Kidney (tissue), 14 donors: ENCODE measurements around the gene CANX. TPM values are rescaled to one million over a fixed set of nuclear protein-coding genes. Genes with fewer than 3 reads are reported as not detected.
"Not testable (repeated sequence)": the region's sequence is repeated elsewhere in the genome, so short reads cannot be mapped to it uniquely, and the experiment has no call there.

ENCODE experiments used
- DNase-seq, 5 donors: peaks; one replicate each; pipeline ENCODE4 v3.0.0-alpha.2; 2013 to 2020
- FAIRE-seq: peaks from 2 replicates; lab custom pipeline; 2012; peaks lifted over from hg19 to GRCh38; lab: Jason Lieb, UNC
- H3K27ac ChIP-seq, 2 donors: one replicate each; pipeline ENCODE4 v1.7.0; 2013; ENCODE audit warnings: low read depth in 2 of 2, low read length in 2 of 2, inconsistent platforms in 1 of 2
- H3K27me3 ChIP-seq: one replicate; pipeline ENCODE4 v1.7.1; 2013; ENCODE audit warnings: low read length, inconsistent platforms; ENCODE audit not compliant: control insufficient read depth, insufficient read depth
- H3K36me3 ChIP-seq, 3 donors: one replicate each; pipeline versions ENCODE4 v1.7.0 to v1.7.1; 2013; ENCODE audit warnings: low read length in 3 of 3, control low read depth in 1 of 3, inconsistent platforms in 1 of 3; ENCODE audit not compliant: insufficient read depth in 3 of 3, control insufficient read depth in 2 of 3
- H3K4me1 ChIP-seq, 3 donors: one replicate each; pipeline versions ENCODE4 v1.7.0 to v1.7.1; 2013; ENCODE audit warnings: low read length in 3 of 3, inconsistent platforms in 1 of 3, low read depth in 1 of 3; ENCODE audit not compliant: control insufficient read depth in 2 of 3, insufficient read depth in 2 of 3
- H3K4me3 ChIP-seq, 3 donors: one replicate each; pipeline versions ENCODE4 v1.7.0 to v1.8.1; 2013; ENCODE audit warnings: low read length in 3 of 3, control low read depth in 1 of 3, inconsistent platforms in 1 of 3
- H3K9ac ChIP-seq, 3 donors: one replicate each; pipeline versions ENCODE4 v1.7.0 to v1.7.1; 2013; ENCODE audit warnings: low read length in 3 of 3, control low read depth in 1 of 3, inconsistent platforms in 1 of 3
- H3K9me3 ChIP-seq, 3 donors: one replicate each; pipeline versions ENCODE4 v1.7.0 to v1.7.1; 2013; ENCODE audit warnings: low read length in 3 of 3, control low read depth in 1 of 3, inconsistent platforms in 1 of 3; ENCODE audit not compliant: control insufficient read depth in 2 of 3, insufficient read depth in 1 of 3
- intact Hi-C: fragments of 100-400 bp; cut with DNase I; formaldehyde crosslinking; loops from one replicate; pipeline ENCODE4 v1.11.1; 2022
- polyA plus RNA-seq: library from polyadenylated mRNA; stranded (reverse); fragments of 350-450 nt; fragmentation: Illumina TruSeq; extraction: RNeasy Lipid Tissue Mini Kit (QIAGEN cat#74804); gene quantifications from one replicate; pipeline ENCODE4 v1.2.3, GENCODE V29; 2014; ENCODE audit warnings: low read depth, low replicate concordance; ENCODE audit not compliant: insufficient read depth
- total RNA-seq: library from RNA; stranded (reverse); fragmentation: NEBNext Ultra II Directional; extraction: Animal tissue kit (Norgen Biotek cat#: 25700); gene quantifications from one replicate; pipeline ENCODE4 v1.2.1, GENCODE V29; 2021
- TF ChIP-seq, protein P1 (sequence below): IDR thresholded peaks from 3 replicates; pipeline ENCODE4 v1.5.1; 2012; ENCODE audit warnings: mild to moderate bottlenecking, moderate library complexity, borderline replicate concordance; ENCODE audit not compliant: insufficient read depth; ENCODE audit errors: extremely low read depth
- donor health status: control.
- donor health status: control.
- donor health status: control.
- donor health status: control.
- donor health status: control.
- donor health status: DM: yes; HTN: yes; CAD: no.
- donor health status: Normal renal cell carcinoma (clear cell type).

The CANX gene
- total and polyA plus RNA-seq, 2 donors from 2014 or later = 208 to 824 TPM

DNA sequence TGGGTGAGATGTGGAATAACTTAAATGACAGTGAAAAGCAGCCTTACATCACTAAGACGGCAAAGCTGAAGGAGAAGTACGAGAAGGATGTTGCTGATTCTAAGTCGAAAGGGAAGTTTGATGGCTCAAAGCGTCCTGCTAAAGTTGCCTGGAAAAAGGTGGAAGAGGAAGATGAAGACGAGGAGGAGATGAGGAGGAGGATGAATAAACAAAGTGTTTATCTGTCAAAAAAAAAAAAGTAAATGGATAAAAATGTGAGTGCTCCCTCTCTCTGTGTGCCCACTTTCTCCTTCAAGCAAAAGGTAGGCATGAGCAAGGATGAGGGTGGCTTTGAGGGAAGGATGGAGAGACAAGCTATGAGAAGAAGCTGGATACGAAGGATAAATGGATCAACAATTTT, 4.2 kb upstream of the CANX start:
- no peaks in the 10 kb centered on the region for H3K27me3 ChIP-seq
- H3K9ac ChIP-seq = no peak overlapping the region
- peaks cover 0 to 5% (median 2%) of the 10 kb centered on the region in 3 donors for H3K4me1 ChIP-seq
- no peak overlapping the region for H3K27ac ChIP-seq
- no peak overlapping the region for H3K4me3 ChIP-seq
- H3K9me3 ChIP-seq = no peaks in the 10 kb centered on the region
- FAIRE-seq (no peak), DNase-seq (no peak)
- intact Hi-C loops = no loop called here
- no peaks in the 10 kb centered on the region for H3K36me3 ChIP-seq
- TF ChIP-seq, protein P1, sequence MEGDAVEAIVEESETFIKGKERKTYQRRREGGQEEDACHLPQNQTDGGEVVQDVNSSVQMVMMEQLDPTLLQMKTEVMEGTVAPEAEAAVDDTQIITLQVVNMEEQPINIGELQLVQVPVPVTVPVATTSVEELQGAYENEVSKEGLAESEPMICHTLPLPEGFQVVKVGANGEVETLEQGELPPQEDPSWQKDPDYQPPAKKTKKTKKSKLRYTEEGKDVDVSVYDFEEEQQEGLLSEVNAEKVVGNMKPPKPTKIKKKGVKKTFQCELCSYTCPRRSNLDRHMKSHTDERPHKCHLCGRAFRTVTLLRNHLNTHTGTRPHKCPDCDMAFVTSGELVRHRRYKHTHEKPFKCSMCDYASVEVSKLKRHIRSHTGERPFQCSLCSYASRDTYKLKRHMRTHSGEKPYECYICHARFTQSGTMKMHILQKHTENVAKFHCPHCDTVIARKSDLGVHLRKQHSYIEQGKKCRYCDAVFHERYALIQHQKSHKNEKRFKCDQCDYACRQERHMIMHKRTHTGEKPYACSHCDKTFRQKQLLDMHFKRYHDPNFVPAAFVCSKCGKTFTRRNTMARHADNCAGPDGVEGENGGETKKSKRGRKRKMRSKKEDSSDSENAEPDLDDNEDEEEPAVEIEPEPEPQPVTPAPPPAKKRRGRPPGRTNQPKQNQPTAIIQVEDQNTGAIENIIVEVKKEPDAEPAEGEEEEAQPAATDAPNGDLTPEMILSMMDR = no peak

DNA sequence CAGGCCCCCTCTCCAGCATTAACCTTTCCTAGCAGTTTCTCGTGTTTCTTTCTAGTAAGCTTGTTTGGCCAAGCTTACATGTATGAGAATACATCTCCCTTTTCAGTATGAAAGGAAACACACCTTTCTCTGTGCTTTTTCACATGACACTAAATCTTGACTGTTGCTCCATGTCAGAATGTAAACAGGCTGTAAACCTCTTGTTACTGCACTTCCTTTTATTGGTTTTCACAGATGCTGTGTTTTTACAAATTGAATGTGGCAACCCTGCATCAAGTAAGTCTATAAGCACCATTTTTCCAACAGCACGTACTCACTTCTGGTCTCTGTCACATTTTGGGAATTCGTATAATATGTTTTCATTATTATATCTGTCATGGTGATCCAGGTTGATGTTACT, 2.2 kb upstream of the CANX start:
- Histone ChIP-seq H3K9me3 (no peaks in the 10 kb centered on the region), H3K27me3 (no peaks in the 10 kb centered on the region), H3K4me3 (peak overlapping the region in 1 of 3 donors; percentile 11), H3K4me1 (peaks cover 0 to 10% (median 2%) of the 10 kb centered on the region in 3 donors), H3K36me3 (no peaks in the 10 kb centered on the region), H3K9ac (no peak overlapping the region), H3K27ac (no peak overlapping the region)
- intact Hi-C loops = no loop called here
- FAIRE-seq = no peak
- DNase-seq = peak in 2 of 5 donors; percentile 52 to 69
- TF ChIP-seq, protein P1 = no peak

DNA sequence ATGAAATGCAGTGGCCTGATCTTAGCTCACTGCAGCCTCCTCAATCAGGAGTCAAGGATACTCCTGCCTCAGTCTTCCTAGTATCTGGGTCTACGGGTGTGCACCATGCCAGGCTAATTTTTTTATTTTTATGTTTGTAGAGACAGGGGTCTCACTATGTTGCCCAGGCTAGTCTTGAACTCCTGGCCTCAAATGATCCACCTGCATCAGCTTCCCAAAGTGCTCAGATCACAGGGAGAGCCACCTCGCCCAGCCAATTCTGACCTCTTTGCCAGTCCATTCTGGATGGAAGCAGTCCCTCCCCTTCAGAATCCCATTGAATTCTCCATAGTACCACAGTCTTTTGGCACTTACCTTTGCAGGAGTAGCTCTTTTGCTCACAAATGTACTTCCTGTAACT, 1.7 kb upstream of the CANX start:
- H3K9me3 ChIP-seq = no peaks in the 10 kb centered on the region
- intact Hi-C loops = no loop called here
- no peak for FAIRE-seq
- H3K9ac ChIP-seq = peak overlapping the region in 1 of 3 donors; percentile 40
- no peak for DNase-seq
- peaks cover 0 to 10% (median 2%) of the 10 kb centered on the region in 3 donors for H3K4me1 ChIP-seq
- no peak overlapping the region for H3K27ac ChIP-seq
- TF ChIP-seq, protein P1 = no peak
- no peaks in the 10 kb centered on the region for H3K36me3 ChIP-seq
- H3K4me3 ChIP-seq = no peak overlapping the region
- no peaks in the 10 kb centered on the region for H3K27me3 ChIP-seq

DNA sequence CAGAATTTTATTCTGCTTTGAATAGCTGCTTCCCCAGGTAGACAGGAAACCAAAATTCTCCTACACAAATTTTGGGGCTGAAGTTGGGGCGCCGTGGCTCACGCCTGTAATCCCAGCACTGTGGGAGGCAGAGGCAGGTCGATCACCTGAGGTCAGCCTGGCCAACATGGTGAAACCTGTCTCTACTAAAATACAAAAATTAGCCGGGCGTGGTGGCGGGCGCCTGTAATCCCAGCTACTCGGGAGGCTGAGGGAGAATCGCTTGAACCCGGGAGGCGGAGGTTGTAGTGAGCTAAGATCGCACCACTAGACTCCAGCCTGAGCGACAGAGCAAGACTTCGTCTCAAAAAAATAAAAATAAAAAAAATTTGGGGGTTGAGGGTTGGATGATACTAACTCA, 1.2 kb upstream of the CANX start:
- H3K36me3 ChIP-seq, H3K27me3 ChIP-seq, H3K4me1 ChIP-seq, H3K9me3 ChIP-seq, intact Hi-C loops, DNase-seq, FAIRE-seq: not testable (repeated sequence)
- Histone ChIP-seq H3K4me3 (peak overlapping the region; percentile 60 to 84 (median 80)), H3K27ac (peak overlapping the region; percentile 93 to 94), H3K9ac (peak overlapping the region in 1 of 3 donors; percentile 77)
